Natural killer cell (primary cell): ENCODE measurements around the gene PDE2A. TPM values are rescaled to one million over a fixed set of nuclear protein-coding genes. Genes with fewer than 3 reads are reported as not detected.

Experiments
- ATAC-seq, 3 donors: fragments of 150-1000 bp in 2 of 3; fragments of 200-7000 bp in 1 of 3; cut with Tn5 transposase; 1 replicate in 1 of 3; 2 replicates in 2 of 3; pipeline ENCODE4 v1.10.0; 2021; ENCODE audit warnings: mild to moderate bottlenecking in 2 of 3, moderate library complexity in 2 of 3
- DNase-seq, 2 donors: peaks; one replicate each; pipeline versions ENCODE4 v3.0.0 to v3.0.0-alpha.2; 2013 to 2021; ENCODE audit warnings: mixed read lengths in 1 of 2
- H3K27ac ChIP-seq: one replicate; pipeline ENCODE4 v1.5.1; 2013; ENCODE audit warnings: mild to moderate bottlenecking, low read length
- H3K27me3 ChIP-seq: one replicate; pipeline ENCODE4 v1.6.1; 2013; ENCODE audit warnings: low read length; ENCODE audit not compliant: control insufficient read depth, insufficient read depth
- H3K36me3 ChIP-seq: one replicate; pipeline ENCODE4 v1.6.1; 2013; ENCODE audit warnings: low read length; ENCODE audit not compliant: control insufficient read depth, insufficient read depth
- H3K4me1 ChIP-seq: one replicate; pipeline ENCODE4 v1.6.1; 2013; ENCODE audit warnings: low read length; ENCODE audit not compliant: control insufficient read depth, insufficient read depth
- H3K4me3 ChIP-seq: one replicate; pipeline ENCODE4 v1.5.1; 2013; ENCODE audit warnings: low read length
- H3K9me3 ChIP-seq: one replicate; pipeline ENCODE4 v1.6.1; 2013; ENCODE audit warnings: low read length; ENCODE audit not compliant: control insufficient read depth, insufficient read depth
- H3K27ac Mint-ChIP-seq, 2 donors: one replicate each; pipeline ENCODE4 v1.8.0; 2022; ENCODE audit warnings: mild to moderate bottlenecking in 2 of 2, mixed read lengths in 2 of 2, moderate library complexity in 1 of 2
- H3K27me3 Mint-ChIP-seq, 2 donors: one replicate each; pipeline ENCODE4 v1.8.0; 2022; ENCODE audit warnings: low read depth in 2 of 2, mixed read lengths in 2 of 2
- H3K36me3 Mint-ChIP-seq: one replicate; pipeline ENCODE4 v1.8.0; 2022; ENCODE audit warnings: mixed read lengths
- H3K4me1 Mint-ChIP-seq, 2 donors: one replicate each; pipeline ENCODE4 v1.8.0; 2022; ENCODE audit warnings: mixed read lengths in 2 of 2
- H3K4me3 Mint-ChIP-seq: one replicate; pipeline ENCODE4 v1.8.0; 2022; ENCODE audit warnings: mild to moderate bottlenecking, moderate library complexity, mixed read lengths
- H3K9me3 Mint-ChIP-seq, 2 donors: one replicate each; pipeline ENCODE4 v1.8.0; 2022; ENCODE audit warnings: mixed read lengths in 2 of 2
- WGBS: methylation state at CpG from one replicate; pipeline ENCODE4 v1.1.7; 2013; ENCODE audit warnings: missing lambda C conversion rate; ENCODE audit not compliant: insufficient coverage; 5-methylcytosine and 5-hydroxymethylcytosine counted together
- intact Hi-C: fragments of 100-400 bp; cut with micrococcal nuclease; formaldehyde crosslinking; loops from one replicate; pipeline ENCODE4 v1.14.2; 2022
- total RNA-seq, 4 donors: library from RNA; stranded (reverse); fragments of 120-200 nt in 1 of 4; gene quantifications; one replicate each; pipeline versions ENCODE4 v1.2.3 to v1.2.4, GENCODE V29; 2013 to 2022
- TF ChIP-seq, protein P1 (sequence below): fragments of 200-600 bp; IDR thresholded peaks from one replicate; pipeline ENCODE4 v1.8.0; 2022; ENCODE audit warnings: antibody characterized with exemption

The PDE2A gene
- total RNA-seq, 3 donors from 2014 or later (not counting 1 experiment from before 2014, with no cell fraction given) = 8.7 to 11.9 (median 9.0) TPM

DNA sequence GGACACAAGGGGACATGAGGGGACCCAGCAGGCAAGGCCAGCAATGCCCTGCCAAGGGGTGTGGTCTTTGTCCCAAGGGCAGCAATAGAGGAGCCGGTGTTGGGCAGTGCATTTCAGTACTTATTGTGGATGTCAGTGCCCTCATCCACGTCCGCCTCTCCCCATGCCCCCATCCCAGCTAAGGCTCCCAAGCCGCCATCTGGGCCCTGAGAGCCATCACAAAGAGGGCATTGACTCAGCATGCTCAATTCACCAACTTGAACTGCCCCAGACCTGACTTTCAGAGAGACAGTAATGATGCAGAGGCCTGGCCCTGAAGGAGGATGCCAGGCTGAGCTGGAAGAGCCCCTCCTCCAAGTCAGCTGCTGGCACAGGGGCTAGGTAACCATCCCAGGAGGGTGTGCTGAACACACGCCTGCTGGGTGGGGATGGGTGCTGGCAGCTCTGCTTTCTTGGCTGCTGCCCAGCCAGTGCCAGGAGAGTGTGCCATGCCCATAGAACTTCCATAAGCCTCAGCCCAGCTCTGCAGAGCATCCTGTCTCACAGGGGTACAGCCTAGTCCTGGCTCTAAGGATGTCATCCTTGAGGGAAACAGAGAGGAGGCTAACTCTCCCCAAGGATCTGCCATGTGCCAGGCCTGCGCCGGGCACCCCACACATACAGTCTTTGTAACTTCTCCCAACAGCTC lies 46.5 kb downstream of the PDE2A start:
- peaks cover 0 to 12% of the 10 kb centered on the region in 2 donors for H3K27me3 Mint-ChIP-seq
- Histone ChIP-seq H3K4me3 (no peak overlapping the region), H3K27me3 (no peaks in the 10 kb centered on the region), H3K27ac (no peak overlapping the region), H3K4me1 (no peaks in the 10 kb centered on the region), H3K36me3 (no peaks in the 10 kb centered on the region), H3K9me3 (no peaks in the 10 kb centered on the region)
- no peak overlapping the region for H3K27ac Mint-ChIP-seq
- no peaks in the 10 kb centered on the region for H3K9me3 Mint-ChIP-seq
- intact Hi-C loops = no loop called here
- no peak overlapping the region for H3K4me3 Mint-ChIP-seq
- ATAC-seq = no peak
- peaks cover 0 to 4% of the 10 kb centered on the region in 2 donors for H3K4me1 Mint-ChIP-seq
- DNase-seq = no peak
- H3K36me3 Mint-ChIP-seq = no peaks in the 10 kb centered on the region
- 85% methylated on average over 5 of the region's 7 CpGs for WGBS
- TF ChIP-seq, protein P1, sequence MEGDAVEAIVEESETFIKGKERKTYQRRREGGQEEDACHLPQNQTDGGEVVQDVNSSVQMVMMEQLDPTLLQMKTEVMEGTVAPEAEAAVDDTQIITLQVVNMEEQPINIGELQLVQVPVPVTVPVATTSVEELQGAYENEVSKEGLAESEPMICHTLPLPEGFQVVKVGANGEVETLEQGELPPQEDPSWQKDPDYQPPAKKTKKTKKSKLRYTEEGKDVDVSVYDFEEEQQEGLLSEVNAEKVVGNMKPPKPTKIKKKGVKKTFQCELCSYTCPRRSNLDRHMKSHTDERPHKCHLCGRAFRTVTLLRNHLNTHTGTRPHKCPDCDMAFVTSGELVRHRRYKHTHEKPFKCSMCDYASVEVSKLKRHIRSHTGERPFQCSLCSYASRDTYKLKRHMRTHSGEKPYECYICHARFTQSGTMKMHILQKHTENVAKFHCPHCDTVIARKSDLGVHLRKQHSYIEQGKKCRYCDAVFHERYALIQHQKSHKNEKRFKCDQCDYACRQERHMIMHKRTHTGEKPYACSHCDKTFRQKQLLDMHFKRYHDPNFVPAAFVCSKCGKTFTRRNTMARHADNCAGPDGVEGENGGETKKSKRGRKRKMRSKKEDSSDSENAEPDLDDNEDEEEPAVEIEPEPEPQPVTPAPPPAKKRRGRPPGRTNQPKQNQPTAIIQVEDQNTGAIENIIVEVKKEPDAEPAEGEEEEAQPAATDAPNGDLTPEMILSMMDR = no peak

DNA sequence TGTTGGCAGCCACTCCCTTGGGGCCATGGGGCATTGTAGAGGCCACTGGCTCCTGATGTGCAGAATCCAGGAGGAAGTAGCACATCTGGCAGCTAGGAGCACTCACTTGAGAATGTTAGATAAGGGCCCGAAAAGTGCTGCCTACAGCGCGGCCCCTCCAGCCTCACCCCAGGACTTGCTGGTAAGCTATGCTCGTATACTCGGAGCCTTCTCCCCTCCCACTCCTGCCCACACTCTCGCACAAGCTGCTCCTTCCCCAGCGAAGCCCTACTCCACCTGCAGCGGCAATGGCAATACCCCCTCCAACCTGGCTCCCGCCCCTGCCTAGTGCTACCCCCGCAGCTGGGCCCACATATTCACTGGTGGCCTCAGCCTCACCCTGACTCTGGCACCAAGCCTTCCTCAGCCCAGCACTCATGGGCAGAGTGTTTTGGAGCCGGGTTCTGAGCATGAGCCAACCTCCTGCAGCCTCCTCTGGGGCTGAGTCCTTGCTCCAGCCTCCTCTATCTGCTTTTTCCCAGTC lies 47.7 kb downstream of the PDE2A start:
- Mint-ChIP-seq H3K27me3 (peaks cover 0 to 12% of the 10 kb centered on the region in 2 donors), H3K4me1 (peaks cover 7% of the 10 kb centered on the region in 2 donors), H3K9me3 (no peaks in the 10 kb centered on the region), H3K36me3 (no peaks in the 10 kb centered on the region), H3K27ac (no peak overlapping the region), H3K4me3 (no peak overlapping the region)
- no peak for DNase-seq
- whole genome bisulfite sequencing = 79% methylated on average over 11 of the region's 11 CpGs
- Histone ChIP-seq H3K27ac (no peak overlapping the region), H3K36me3 (no peaks in the 10 kb centered on the region), H3K4me1 (peaks cover under 1% of the 10 kb centered on the region), H3K4me3 (no peak overlapping the region), H3K27me3 (no peaks in the 10 kb centered on the region), H3K9me3 (no peaks in the 10 kb centered on the region)
- ATAC-seq = no peak
- TF ChIP-seq, protein P1 = no peak
- intact Hi-C loops = no loop called here

DNA sequence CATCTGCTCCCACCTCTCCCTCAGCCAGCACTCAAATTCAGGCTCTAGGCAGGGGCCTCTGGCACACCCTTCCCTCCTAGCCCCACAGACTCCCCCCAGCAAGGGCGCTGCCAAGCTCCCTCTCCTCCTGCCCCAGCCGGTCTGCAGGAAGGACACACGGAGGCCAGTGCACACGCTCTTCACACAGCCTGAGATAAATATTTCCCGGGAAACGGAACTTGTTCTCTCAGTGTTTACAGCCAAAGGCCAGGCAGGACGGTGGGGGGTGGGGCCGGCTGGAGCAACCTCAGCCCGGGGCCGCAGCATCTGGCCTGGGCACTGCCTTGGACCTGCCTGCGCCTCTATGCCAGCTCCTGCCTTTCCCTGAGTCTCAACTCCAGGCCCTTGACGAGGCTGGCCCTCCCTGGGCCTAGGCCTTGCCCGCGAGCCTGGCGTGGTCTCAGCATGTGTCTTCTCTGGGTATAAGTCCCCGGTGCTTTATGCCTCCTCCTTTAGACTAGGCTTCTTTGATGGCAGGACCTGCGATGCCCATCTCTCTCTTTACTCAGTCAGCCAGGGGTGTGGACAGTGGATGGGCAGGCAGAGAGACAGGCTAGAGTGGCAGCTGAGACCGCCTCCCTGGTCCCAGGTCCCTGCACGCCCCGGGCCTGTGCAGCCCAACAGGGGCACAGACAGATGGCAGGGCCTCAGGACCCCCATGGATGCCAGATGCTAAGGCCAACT lies 48.4 kb downstream of the PDE2A start:
- Histone ChIP-seq H3K27me3 (no peaks in the 10 kb centered on the region), H3K4me3 (no peak overlapping the region), H3K36me3 (no peaks in the 10 kb centered on the region), H3K9me3 (no peaks in the 10 kb centered on the region), H3K27ac (no peak overlapping the region), H3K4me1 (peaks cover 7% of the 10 kb centered on the region)
- H3K36me3 Mint-ChIP-seq = no peaks in the 10 kb centered on the region
- peaks cover 0 to 12% of the 10 kb centered on the region in 2 donors for H3K27me3 Mint-ChIP-seq
- intact Hi-C loops = no loop called here
- WGBS = 77% methylated on average over 20 of the region's 20 CpGs
- H3K27ac Mint-ChIP-seq = no peak overlapping the region
- ATAC-seq = no peak
- H3K4me3 Mint-ChIP-seq = no peak overlapping the region
- DNase-seq = no peak
- TF ChIP-seq, protein P1 = no peak
- peaks cover 12 to 13% of the 10 kb centered on the region in 2 donors for H3K4me1 Mint-ChIP-seq
- no peaks in the 10 kb centered on the region for H3K9me3 Mint-ChIP-seq
